HG03520 (cell line): Measurements from ENCODE around the gene SGCD.

Experiments
- ATAC-seq: cut with Tn5 transposase; IDR thresholded peaks from one replicate; pipeline ENCODE4 v1.9.1; 2021; ENCODE audit warnings: mild to moderate bottlenecking, moderate library complexity; ENCODE audit not compliant: unreplicated experiment

SGCD gene

DNA sequence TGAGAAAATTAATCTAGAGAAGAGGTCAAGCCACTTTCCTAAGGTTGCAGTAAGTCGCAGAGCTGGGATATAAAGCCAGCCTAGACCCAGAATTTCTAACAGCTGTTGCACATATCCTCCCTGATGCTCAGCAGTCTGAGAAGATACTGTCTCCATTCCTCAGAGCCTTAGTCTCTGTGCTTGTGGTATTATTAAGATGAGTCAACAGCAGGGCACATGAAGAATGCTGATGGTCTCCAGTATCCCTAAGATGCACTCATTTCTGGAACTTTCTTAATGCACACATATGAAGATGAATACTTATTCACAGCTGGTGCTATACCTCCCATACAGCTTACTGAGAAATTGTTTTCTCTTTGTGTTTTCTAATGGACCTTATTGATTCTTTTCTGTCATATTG, 32.5 kb downstream of the SGCD start:
- ATAC-seq = no peak

DNA sequence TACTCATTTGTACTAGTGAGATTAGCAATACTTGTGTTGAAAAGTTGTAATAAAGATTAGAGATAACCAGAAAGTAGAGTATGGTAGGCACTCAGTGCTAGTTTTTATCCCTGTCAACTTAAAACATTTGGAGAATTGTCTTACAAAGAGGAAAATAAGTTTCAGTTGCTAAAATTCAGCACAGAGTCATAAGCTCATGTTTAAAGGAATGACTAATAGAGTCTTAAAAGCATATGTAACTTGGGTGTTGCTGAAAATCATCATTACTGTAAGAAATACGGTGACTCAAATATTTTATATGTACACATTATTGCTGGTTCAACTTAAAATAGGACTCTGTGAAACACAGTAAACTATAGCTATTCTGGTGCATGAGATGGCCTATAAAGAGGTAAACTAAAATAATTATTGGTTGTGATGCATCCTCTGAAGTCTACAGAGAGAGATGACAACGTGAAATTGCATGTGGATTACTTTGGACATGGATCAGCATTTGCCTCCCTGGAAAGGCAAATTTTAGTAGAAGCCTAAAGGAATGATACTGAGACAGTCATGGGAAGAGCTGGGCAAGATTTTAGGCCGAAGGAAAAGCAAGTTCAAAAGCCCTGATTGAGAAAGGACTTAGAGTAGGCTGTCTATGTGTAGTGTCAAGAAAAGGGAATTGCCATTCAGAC, 34.6 kb downstream of the SGCD start:
- no peak for ATAC-seq

DNA sequence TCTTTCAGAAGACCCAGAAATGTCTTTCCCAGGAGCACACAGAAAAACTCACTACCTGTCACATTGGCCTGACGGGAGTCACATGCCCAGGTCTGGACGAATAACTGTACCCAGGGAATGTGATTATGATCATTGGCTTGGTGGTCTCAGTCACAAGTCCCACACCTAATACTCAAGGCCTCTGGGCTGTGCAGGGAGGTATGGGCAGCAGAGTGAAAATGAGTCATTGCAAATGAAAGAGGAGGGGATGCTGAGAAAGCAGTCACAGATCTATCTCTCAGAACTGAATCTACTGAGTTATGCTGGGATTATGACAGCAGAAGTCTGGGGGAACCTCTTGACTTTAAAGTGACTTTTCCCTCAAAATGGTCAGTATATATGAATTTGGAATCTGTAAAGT, 36.9 kb downstream of the SGCD start:
- ATAC-seq = no peak

DNA sequence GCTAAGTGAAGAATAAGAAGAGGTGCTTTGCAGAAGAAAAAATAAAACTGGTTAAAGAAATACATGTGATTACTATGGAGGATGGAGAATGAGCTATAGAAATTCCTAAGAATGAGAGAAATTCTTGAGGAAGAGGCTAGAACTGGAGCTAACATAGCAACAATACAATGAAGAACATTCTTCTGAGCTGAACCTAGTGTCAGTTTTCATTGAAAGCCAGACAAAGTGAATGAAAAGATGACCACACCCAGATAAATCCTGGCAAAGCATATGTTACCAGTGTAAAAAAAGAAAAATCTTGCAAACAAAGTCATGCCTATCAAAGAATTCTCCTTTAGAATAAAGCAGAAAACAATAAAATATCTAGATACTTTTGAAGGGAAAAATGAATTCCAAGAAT, 39.6 kb downstream of the SGCD start:
- no peak for ATAC-seq

DNA sequence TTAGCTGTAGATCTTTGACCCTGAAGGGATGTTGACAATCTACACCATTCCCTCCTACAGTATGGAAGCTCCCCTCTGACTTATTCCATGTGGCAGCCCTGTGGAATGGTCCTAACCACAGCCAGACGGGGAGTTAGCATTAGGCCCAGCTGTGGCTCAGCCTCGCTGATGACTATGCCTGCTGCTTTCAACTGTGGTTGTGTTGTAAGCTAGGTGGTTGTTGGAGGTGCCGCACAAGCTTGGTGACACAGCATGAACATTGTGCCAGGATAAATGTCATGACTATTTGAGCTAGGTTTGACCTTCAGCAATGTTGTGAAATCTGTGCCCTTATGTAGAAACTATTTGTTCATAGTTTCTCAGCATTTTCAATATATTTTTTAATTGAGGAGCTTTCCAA, 40.6 kb downstream of the SGCD start:
- ATAC-seq = no peak

DNA sequence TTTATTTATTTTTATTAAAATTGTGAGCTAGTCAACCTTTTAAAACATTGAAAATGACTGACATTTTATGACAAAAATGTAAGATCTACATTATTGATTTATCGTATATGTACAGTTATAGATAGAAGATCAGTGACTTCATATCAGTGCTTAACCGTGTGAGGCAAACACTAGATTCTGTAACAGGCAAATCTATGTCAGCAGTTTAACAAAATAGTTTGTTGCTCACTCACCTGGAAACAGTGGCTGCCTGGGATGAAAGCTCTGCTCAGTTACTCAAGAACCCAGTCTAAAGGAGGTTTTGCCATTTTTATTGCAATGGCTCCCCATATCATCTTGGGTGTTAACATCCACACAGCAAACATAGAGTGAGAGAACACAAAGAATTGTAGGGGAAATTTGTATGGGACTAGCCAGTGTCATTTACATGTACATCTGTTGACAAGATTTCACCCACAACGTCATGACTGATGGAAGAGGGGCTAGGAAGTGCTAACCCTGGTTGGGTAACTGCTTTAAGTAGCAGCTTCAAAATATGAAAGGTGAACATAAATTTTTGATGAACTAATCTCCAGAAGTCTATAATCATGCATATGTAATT, 49.0 kb downstream of the SGCD start:
- peak; percentile 48 for ATAC-seq

DNA sequence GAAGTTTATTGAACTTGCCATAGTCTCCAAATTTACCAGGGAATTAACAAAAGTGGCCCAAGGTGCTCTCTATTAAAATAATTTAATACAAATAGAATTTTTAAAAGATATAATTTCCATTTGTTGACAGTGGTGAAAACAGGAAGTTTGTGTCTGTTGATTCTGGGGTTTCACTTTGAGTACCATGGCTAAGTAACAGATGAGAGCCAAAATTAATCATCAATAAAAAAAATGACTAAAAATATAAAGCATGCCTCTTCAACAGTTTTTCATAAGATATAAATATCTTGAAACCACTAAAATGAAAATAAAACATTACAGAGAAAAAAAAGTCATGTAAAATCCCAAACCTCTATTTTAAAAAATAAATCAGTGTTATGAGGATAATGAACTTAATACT, 49.8 kb downstream of the SGCD start:
- ATAC-seq = peak; percentile 38

DNA sequence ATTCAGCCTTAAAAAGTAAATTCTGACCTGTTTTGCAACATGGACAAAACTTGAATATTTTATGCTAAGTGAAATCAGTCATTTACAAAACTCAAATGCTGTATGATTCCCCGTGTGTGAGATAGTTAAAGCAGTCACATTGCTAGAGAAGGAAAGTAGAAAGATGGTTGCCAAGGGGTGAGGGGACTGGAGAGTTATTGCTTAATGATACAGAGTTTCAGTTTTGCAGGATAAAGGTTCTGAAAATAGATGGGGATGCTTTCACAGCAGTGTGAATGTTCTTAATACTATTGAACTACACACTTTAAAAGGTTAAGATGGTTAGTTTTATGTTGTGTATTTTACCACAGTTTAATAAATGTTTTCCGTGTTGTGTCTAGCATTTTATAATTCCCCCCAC, 51.2 kb downstream of the SGCD start:
- no peak for ATAC-seq

DNA sequence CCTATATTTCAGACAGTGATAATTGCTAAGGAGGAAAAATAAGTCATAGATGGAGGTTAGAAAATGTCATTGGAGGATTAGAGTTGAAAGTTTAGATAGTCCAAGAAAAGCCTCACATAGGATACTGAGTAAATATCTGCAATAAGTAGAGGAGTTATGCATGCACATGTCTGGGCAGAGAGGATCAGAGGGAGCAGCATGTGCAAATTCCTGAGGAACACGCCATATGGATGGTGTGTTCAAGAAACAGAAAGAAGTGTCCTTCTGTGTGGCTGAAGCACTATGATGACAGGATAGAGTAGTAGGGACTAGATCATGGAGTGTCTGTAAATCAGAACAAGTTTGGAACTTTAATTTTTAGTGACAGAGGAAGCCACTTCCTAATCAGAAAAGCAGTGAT, 52.2 kb downstream of the SGCD start:
- ATAC-seq = no peak

DNA sequence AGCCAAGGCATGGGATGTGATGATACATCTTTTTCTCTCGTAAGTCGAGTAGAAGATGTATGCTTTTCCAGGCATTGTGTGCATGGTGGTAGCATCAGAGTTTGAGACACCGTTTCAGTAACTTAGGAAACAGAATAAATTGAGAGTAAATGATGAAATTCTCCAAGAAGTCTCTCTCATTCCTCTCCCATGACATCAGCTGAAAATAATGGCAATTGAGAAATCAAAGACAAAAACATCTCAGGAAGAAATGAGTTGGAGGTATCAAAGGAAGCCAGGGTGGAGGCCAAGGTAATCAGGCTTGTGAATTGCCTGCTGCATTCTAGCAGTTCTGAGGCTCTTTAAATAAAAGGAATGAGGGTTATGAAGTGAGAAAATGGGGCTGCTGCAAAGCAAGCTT, 53.9 kb downstream of the SGCD start:
- ATAC-seq = no peak

DNA sequence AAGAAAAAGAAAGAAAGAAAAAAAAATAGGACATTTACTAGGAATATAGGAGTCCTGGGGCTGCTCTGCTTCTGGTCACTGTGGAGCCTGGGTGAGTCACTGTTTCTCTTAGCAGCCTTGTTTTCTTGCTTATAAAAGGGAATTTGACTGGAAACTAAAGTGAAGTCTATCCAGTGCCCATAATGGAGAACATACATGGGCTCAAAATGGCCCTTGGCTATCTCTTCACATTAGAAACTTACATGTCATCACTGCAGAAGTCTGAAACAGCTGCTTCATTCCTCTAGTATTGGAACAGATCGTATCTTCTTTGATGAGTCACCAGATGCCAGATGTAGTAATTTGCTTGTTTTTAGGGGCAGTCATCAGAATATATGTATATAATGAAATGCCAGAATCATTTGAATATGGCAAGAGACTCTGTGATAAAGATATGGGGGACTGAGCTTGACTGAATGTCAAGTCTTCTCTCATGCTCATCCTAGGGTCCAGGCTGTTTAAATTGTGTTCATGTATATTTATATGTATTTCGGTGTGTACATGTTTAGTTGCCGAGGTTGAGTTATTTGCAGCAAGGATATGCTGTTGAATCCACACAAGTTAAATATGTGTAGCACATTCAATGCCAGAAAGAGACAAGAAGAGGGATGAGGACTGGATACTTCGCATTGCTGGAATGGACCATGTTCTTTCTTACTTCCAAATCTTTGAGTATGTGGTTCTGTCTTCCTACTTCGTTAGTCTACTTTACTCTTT, 56.7 kb downstream of the SGCD start:
- no peak for ATAC-seq

DNA sequence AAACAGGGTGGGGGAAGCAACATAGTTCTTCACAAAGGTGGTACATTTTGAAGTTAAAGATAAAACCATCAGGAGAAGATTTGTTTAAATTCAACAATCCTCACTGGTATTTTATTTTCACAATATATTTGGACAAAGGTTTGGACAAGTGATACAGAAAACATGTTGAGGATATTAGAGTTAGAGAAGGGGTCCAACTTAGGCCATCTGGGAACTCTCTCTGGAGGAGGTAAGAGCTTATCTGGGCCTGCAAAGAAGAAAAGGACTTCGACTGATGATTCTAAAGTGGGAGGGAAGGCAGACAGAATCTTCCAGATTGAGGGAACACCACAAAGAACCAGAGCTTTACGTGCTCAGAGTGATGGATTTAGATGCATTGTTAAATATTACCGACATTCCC, 58.5 kb downstream of the SGCD start:
- no peak for ATAC-seq

DNA sequence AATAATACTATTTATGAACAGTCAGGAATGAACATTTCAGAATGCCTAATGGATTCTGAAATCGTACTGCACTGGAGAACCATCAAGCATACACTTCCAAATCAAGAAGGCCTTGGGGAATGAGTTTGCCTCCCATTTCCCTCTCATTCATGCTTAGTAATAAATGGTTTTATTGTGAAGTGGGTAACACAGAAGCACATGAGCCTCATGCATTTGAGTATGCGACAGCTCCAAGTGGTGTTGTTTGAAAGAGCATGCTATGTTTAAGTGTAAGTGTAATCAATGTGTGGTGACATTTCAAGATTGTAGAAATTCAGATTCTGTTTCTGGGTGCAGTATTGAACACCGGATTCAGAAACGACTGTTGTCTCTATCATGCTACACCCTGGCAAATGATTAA, 60.0 kb downstream of the SGCD start:
- ATAC-seq = no peak

DNA sequence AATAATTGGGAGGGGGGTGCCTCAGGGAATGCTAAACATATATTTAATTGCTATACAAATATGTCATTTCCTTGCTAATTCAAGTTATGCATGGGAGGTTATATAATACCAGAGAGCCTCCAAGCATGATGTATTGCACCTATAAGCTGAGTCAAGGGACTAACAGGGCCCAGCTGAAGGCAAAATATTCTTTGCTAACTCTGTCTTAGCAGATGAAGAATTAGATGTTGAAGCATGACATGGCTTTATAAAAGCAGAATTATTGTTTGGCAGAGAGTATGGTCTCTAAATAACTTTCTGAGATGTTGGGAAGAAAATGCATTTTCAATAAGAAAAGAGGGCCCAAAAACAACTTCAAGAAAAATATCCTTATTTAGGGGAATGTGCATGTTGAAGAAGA, 60.4 kb downstream of the SGCD start:
- no peak for ATAC-seq

DNA sequence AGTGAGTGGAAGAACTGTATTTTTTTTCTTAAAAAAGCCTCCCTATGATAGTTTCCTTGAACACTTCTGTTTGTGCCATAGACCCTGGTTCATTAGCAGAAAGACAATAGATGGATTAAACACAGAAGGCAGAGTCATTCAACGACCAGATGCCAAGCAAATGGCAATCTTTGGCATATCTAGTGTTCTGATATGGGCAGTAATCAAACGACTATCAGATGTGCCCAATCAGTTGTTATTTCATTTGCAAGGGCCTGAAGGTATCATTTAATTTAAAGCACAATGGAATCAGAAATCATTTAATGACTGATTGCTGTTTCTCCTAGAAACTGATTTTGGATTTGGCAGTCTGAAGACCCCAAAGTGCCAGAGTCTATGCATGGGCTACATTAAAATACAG, 61.3 kb downstream of the SGCD start:
- ATAC-seq = no peak

DNA sequence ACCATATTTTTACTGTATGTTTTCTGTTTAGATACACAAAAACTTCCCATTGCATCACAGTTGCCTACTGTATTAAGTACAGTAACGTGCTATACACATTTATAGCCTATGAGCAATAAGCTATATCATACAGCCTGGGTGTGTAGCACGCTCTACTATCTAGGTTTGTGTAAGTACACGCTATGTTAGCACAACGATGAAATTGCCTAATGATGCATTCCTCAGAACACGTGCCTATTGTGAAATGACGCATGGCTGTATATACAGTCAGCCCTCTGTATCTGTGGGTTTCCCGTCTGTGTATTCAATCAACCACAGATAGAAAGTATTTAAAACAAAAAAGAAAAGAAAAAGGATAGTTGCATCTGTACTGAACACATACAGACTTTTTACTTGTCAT, 64.2 kb downstream of the SGCD start:
- no peak for ATAC-seq

DNA sequence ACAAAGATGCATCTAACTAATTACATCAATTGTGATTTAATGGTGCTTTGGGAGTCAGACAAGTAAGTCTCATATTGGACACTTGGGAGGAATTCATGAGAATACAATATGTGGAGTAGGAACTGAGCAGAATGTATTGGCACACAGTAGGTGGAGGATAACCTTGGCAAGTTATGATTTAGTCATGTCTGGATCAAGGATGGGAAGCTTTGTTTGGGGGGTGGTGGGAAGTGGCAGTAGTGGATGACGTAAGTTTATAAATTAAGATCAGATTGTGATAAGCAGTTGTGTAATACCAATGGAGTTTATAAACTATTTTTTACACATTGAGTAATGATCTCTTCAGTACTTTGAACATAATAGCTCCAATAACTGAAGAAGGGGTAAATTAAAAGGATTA, 67.0 kb downstream of the SGCD start:
- no peak for ATAC-seq

DNA sequence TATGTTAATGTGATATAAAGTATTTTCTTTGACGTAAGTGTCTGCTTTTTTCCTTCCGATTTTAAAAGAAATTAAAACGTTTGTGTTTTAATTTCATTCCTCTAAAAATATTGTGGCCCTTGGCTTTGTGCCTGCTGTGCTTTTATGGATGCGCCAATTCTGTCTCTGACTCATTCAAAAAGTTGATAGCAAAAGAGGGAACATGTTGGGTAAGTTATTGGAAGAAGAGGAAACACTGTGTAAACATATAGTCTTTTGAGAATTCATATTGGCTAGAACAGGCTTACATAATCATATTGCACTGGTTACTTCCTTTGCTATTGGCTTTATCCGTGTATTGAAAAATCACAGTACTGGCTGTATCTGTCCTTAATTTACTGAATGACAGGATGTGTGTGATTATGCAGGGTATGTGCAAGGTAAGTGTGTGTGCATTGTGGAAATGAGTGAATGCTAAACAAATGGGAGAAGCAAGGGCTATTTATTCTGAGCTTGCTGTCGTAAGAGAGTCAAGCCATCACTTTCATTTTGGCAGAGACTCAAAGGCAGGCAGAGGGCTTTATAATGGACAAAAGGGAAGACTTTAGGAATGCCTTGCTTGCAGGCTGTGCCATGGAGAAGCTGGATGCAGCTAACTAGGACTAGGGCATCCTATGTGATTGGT, 67.8 kb downstream of the SGCD start:
- no peak for ATAC-seq

DNA sequence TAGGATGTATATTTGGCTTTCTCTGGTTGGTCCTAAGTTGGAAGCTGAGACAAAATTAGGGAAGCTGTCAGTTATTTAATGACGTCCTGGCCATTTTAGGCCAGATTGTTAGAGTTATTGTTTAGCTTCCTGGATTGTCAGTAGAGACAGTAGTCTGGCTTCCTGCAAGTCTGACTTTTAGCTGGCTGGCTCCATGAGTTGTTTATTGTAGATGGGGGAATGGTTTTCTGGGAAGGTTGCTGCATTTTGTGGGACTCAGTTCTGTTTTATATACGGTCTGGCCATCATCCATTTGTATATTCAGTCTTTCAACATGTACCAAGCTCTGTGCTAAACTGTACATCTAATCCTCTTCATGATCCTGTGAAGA, 68.3 kb downstream of the SGCD start:
- no peak for ATAC-seq

DNA sequence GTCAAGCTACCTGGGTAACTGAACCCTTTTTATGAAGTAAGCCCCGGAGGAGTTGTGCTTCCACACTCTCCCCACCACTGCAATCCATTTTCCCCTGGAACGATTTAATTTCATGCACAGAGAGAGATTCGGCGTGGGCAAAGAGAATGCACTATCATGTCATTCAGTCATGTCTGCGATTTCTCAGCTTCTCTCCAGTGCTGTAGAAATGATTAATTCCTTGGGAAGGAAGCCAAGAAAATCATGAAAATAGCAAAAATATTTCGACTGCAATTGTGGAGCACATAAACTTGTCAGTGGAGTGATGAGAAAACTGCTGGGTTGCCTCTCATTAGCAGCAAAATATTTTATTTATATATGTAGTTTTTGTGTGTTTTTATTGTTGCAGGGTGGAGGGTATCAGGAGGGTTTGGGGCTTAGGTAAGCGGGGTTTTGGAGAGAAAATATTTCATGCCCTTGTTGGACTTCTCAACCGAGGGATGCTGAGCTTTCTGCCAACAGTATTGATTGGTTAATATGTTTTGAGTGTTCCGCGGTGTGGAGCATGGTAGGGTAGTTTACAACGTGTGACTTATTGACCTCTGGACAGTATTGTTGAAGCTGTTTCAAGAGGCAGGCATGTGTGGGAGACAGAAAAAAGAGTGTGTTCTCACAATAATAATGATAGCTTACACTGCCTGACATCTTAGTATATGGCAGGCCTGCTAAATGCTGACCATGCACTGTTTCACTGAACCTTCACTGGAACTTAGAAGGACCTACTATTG, 69.3 kb downstream of the SGCD start:
- ATAC-seq = no peak

DNA sequence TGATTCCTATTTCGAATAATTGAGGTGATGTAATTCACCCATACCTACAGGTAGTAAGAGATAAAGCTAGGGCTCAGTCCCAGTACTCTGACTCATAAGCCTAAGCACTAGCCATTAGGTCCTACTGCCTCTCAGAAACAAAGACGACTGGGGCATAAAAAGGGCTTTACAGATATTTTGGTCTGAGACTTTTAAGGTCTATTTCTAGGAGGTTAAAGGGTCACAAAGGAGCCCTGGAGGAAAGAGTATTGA, 69.8 kb downstream of the SGCD start:
- no peak for ATAC-seq

DNA sequence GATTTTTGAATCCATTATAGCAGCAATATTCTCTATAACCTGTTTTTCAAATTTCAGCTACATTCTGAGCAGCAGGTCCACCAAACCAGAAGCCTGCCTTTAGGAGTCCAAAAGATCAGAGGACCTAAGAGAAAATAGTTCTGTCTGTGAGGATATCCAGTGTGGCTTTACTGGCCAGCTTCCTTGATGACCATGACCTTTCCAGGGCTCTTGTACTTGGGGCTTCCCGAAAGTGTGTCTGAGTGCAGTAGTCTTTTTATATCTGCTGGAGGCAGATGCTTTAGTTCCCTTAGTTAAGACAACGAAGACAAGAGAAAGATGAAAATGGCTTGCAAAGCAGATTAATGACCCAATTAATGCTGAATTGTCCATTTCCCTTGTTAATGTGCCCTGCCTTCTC, 72.4 kb downstream of the SGCD start:
- no peak for ATAC-seq
